Measurements from ENCODE around the gene C5orf63.

DNA sequence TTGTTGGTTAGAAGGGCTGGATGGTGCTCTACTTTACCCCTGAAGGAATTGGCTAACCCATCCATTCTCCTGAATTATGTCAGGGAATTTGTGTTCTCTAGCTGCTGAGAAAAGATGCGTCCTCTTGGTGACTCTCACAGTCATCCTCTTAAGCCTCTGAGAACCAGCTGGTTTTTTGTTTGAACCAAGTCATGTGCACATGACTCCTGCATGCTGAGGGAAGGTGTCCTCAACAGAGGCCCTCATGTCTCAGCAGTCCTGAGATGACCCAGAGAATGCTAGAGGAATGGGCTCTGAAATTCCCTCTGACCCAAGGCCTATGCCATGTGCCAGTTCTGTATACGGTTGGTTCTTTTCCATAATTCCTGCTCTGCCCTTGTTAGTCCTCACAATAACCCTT lies 10.4 kb upstream of the C5orf63 start:
- TF ChIP-seq, protein P1, sequence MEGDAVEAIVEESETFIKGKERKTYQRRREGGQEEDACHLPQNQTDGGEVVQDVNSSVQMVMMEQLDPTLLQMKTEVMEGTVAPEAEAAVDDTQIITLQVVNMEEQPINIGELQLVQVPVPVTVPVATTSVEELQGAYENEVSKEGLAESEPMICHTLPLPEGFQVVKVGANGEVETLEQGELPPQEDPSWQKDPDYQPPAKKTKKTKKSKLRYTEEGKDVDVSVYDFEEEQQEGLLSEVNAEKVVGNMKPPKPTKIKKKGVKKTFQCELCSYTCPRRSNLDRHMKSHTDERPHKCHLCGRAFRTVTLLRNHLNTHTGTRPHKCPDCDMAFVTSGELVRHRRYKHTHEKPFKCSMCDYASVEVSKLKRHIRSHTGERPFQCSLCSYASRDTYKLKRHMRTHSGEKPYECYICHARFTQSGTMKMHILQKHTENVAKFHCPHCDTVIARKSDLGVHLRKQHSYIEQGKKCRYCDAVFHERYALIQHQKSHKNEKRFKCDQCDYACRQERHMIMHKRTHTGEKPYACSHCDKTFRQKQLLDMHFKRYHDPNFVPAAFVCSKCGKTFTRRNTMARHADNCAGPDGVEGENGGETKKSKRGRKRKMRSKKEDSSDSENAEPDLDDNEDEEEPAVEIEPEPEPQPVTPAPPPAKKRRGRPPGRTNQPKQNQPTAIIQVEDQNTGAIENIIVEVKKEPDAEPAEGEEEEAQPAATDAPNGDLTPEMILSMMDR (IDR thresholded peaks at IDR 0.05; ENCODE audit: low read length): no peak
- no peak for TF ChIP-seq EZH2 (optimal IDR thresholded peaks at IDR 0.05; ENCODE audit: low read depth, low read length)
- TF ChIP-seq EZH2phosphoT487 (IDR thresholded peaks at IDR 0.05; ENCODE audit: low read length): no peak
